T follicular helper cell (primary cell): Measurements from ENCODE around the gene PNPLA5.
"Not testable (repeated sequence)": the region's sequence is repeated elsewhere in the genome, so short reads cannot be mapped to it uniquely, and the experiment has no call there.

Experiments
- DNase-seq: peaks from one replicate; pipeline ENCODE4 v3.0.0-alpha.2; 2020; ENCODE audit warnings: low read depth

Gene PNPLA5

GRCh38 chr22:43881091-43882061, 10.4 kb downstream of the PNPLA5 start:
- DNase-seq: no peak

GRCh38 chr22:43880541-43880991, 11.2 kb downstream of the PNPLA5 start:
- DNase-seq: no peak

- no peak for DNase-seq
Observed at GRCh38 chr22:43879901-43880540, 11.8 kb downstream of the PNPLA5 start.

- DNase-seq: no peak
Observed at GRCh38 chr22:43878831-43879550, 12.8 kb downstream of the PNPLA5 start.

- no peak for DNase-seq
Observed at GRCh38 chr22:43878079-43878795, 13.6 kb downstream of the PNPLA5 start.

GRCh38 chr22:43876866-43877509, 14.8 kb downstream of the PNPLA5 start:
- no peak for DNase-seq

- DNase-seq: no peak
Observed at GRCh38 chr22:43869799-43870198, 22.0 kb downstream of the PNPLA5 start.

- DNase-seq: not testable (repeated sequence)
Observed at GRCh38 chr22:43869001-43869400, 22.8 kb downstream of the PNPLA5 start.

- DNase-seq: no peak
Observed at GRCh38 chr22:43867839-43868635, 23.8 kb downstream of the PNPLA5 start.

- no peak for DNase-seq
Observed at GRCh38 chr22:43862882-43863202, 29.0 kb downstream of the PNPLA5 start.

- DNase-seq: no peak
Observed at GRCh38 chr22:43862074-43862881, 29.5 kb downstream of the PNPLA5 start, which contains the start of gene SULT4A1. TSS of gene SULT4A1 (minus strand) at chr22:43862513. CDS start at chr22:43862382, 131 bp downstream.

GRCh38 chr22:43861529-43861928, 30.3 kb downstream of the PNPLA5 start:
- no peak for DNase-seq

- no peak for DNase-seq
Observed at GRCh38 chr22:43860831-43861230, 31.0 kb downstream of the PNPLA5 start.

- no peak for DNase-seq
Observed at GRCh38 chr22:43860126-43860525, 31.7 kb downstream of the PNPLA5 start.

GRCh38 chr22:43859621-43860020, 32.2 kb downstream of the PNPLA5 start:
- DNase-seq: no peak

GRCh38 chr22:43859176-43859575, 32.6 kb downstream of the PNPLA5 start:
- no peak for DNase-seq

- DNase-seq: no peak
Observed at GRCh38 chr22:43858156-43858895, 33.5 kb downstream of the PNPLA5 start.

- DNase-seq: no peak
Observed at GRCh38 chr22:43857367-43857766, 34.4 kb downstream of the PNPLA5 start.

GRCh38 chr22:43855431-43855830, 36.4 kb downstream of the PNPLA5 start:
- DNase-seq: no peak
